IMR-90 (cell line): ENCODE data around the gene RPL14. TPM values are rescaled to one million over a fixed set of nuclear protein-coding genes. Genes with fewer than 3 reads are reported as not detected.

Experiments
- ATAC-seq: fragments of 200-7000 bp; cut with Tn5 transposase; 2 replicates; pipeline ENCODE4 v1.9.1; 2020; ENCODE audit warnings: low read depth, mild to moderate bottlenecking, moderate library complexity
- BruUV-seq: library from RNA; stranded (reverse); fragments of 400-500 nt; replicated peaks from 2 replicates; lab custom pipeline; 2021; lab: Mats Ljungman, UMichigan
- CTCF ChIA-PET: fragments of 300-600 bp; formaldehyde crosslinking; extraction: SDS; loops from one replicate; lab custom pipeline; 2021; ENCODE audit warnings: antibody characterized with exemption; lab: Yijun Ruan, JAX
- POLR2A ChIA-PET: fragments of 300-600 bp; sonication (Branson Sonifier 250); formaldehyde crosslinking; loops from one replicate; lab custom pipeline; 2022; ENCODE audit warnings: antibody characterized with exemption; ENCODE audit not compliant: unreplicated experiment; lab: Charles Lee
- DNase-seq: peaks from one replicate; pipeline ENCODE4 v3.0.0; 2013
- H2AFZ ChIP-seq: replicated peaks from 2 replicates; pipeline ENCODE3; 2013; ENCODE audit warnings: low read length, mild to moderate bottlenecking; ENCODE audit not compliant: poor library complexity
- H2AK5ac ChIP-seq: 2 replicates; pipeline ENCODE4 v1.6.1; 2013; ENCODE audit warnings: low read depth, low read length, inconsistent platforms
- H2AK9ac ChIP-seq: replicated peaks from 2 replicates; pipeline ENCODE3; 2013; ENCODE audit warnings: mild to moderate bottlenecking, low read depth, low read length, moderate library complexity; ENCODE audit not compliant: poor library complexity
- H2BK120ac ChIP-seq: 2 replicates; pipeline ENCODE4 v1.6.1; 2013; ENCODE audit warnings: low read depth, low read length, inconsistent platforms
- H2BK15ac ChIP-seq: 3 replicates; pipeline ENCODE4 v1.6.1; 2013; ENCODE audit warnings: low read depth, low read length, inconsistent platforms
- H2BK20ac ChIP-seq: 2 replicates; pipeline ENCODE4 v1.6.1; 2013; ENCODE audit warnings: low read depth, mild to moderate bottlenecking, inconsistent platforms, low read length, moderate library complexity
- H2BK5ac ChIP-seq: 2 replicates; pipeline ENCODE4 v1.6.1; 2013; ENCODE audit warnings: mild to moderate bottlenecking, low read depth, low read length, inconsistent platforms; ENCODE audit not compliant: poor library complexity, severe bottlenecking
- H3K14ac ChIP-seq: replicated peaks from 2 replicates; pipeline ENCODE4 v1.6.1; 2013; ENCODE audit warnings: low read depth, low read length, inconsistent platforms
- H3K18ac ChIP-seq: 2 replicates; pipeline ENCODE4 v1.6.1; 2013; ENCODE audit warnings: low read depth, low read length, control low read depth
- H3K23ac ChIP-seq: 2 replicates; pipeline ENCODE4 v1.6.1; 2013; ENCODE audit warnings: low read depth, low read length, inconsistent platforms
- H3K27ac ChIP-seq: 2 replicates; pipeline ENCODE4 v1.5.1; 2013; ENCODE audit warnings: mild to moderate bottlenecking, control low read depth, low read length; ENCODE audit not compliant: insufficient read depth
- H3K27me3 ChIP-seq: 2 replicates; pipeline ENCODE4 v1.6.1; 2013; ENCODE audit warnings: low read length; ENCODE audit not compliant: control insufficient read depth, insufficient read depth
- H3K36me3 ChIP-seq: 2 replicates; pipeline ENCODE4 v1.6.1; 2013; ENCODE audit warnings: low read length, mixed read lengths; ENCODE audit not compliant: control insufficient read depth, insufficient read depth
- H3K4ac ChIP-seq: 2 replicates; pipeline ENCODE4 v1.6.1; 2013; ENCODE audit warnings: low read depth, low read length, inconsistent platforms
- H3K4me1 ChIP-seq: 2 replicates; pipeline ENCODE4 v1.6.1; 2013; ENCODE audit warnings: low read length, mixed read lengths; ENCODE audit not compliant: control insufficient read depth, insufficient read depth
- H3K4me2 ChIP-seq: 2 replicates; pipeline ENCODE4 v1.6.1; 2013; ENCODE audit warnings: low read depth, mild to moderate bottlenecking, control low read depth, low read length, moderate library complexity
- H3K4me3 ChIP-seq: 2 replicates; pipeline ENCODE4 v1.5.1; 2013; ENCODE audit warnings: low read depth, mild to moderate bottlenecking, control low read depth, low read length, moderate library complexity; ENCODE audit not compliant: insufficient read depth
- H3K56ac ChIP-seq: 2 replicates; pipeline ENCODE4 v1.6.1; 2013; ENCODE audit warnings: low read length, inconsistent platforms; ENCODE audit not compliant: insufficient read depth; ENCODE audit errors: extremely low read depth
- H3K79me1 ChIP-seq, 2 experiments: 2 replicates each; pipeline ENCODE4 v1.6.1; 2013; ENCODE audit warnings: low read length in 2 of 2, inconsistent platforms in 1 of 2, low read depth in 1 of 2
- H3K9ac ChIP-seq: 2 replicates; pipeline ENCODE4 v1.6.1; 2013; ENCODE audit warnings: low read depth, low read length, control low read depth
- H3K9me1 ChIP-seq: 2 replicates; pipeline ENCODE4 v1.6.1; 2013; ENCODE audit warnings: low read length, inconsistent platforms; ENCODE audit not compliant: insufficient read depth
- H3K9me3 ChIP-seq: 2 replicates; pipeline ENCODE4 v1.6.1; 2013; ENCODE audit warnings: low read length; ENCODE audit not compliant: control insufficient read depth, insufficient read depth
- H4K20me1 ChIP-seq: 2 replicates; pipeline ENCODE4 v1.6.1; 2013; ENCODE audit warnings: low read length, inconsistent platforms; ENCODE audit not compliant: insufficient read depth
- H4K5ac ChIP-seq: 2 replicates; pipeline ENCODE4 v1.6.1; 2013; ENCODE audit warnings: mild to moderate bottlenecking, low read depth, low read length, control low read depth
- H4K8ac ChIP-seq, 2 experiments: 2 replicates each; pipeline ENCODE4 v1.6.1; 2013; ENCODE audit warnings: low read depth in 2 of 2, low read length in 2 of 2, control low read depth in 1 of 2, inconsistent platforms in 1 of 2
- H4K91ac ChIP-seq: 2 replicates; pipeline ENCODE4 v1.6.1; 2013; ENCODE audit warnings: low read depth, low read length, inconsistent platforms; ENCODE audit not compliant: insufficient read depth
- BHLHE40 ChIP-seq: fragments of 150-350 bp; IDR thresholded peaks from 2 replicates; pipeline ENCODE4 v1.6.1; 2016; ENCODE audit warnings: mild to moderate bottlenecking, low read depth, low read length
- CEBPB ChIP-seq: IDR thresholded peaks from 2 replicates; pipeline ENCODE4 v1.6.1; 2012; ENCODE audit warnings: low read depth, low read length, improper control_type of control experiment
- CTCF ChIP-seq: conservative IDR thresholded peaks from 2 replicates; pipeline ENCODE4 v1.5.1; 2012; ENCODE audit warnings: mild to moderate bottlenecking, low read depth, low read length, improper control_type of control experiment
- MAZ ChIP-seq: IDR thresholded peaks from 2 replicates; pipeline ENCODE4 v1.6.1; 2012; ENCODE audit warnings: low read depth, mild to moderate bottlenecking, low read length, improper control_type of control experiment, moderate library complexity, borderline replicate concordance
- MXI1 ChIP-seq: IDR thresholded peaks from 2 replicates; pipeline ENCODE4 v1.6.1; 2012; ENCODE audit warnings: low read depth, mild to moderate bottlenecking, low read length, moderate library complexity, borderline replicate concordance
- NFE2L2 ChIP-seq: fragments of 150-350 bp; IDR thresholded peaks from 2 replicates; pipeline ENCODE4 v1.6.1; 2016; ENCODE audit warnings: low read depth, mild to moderate bottlenecking, low read length
- POLR2A ChIP-seq: IDR thresholded peaks from 2 replicates; pipeline ENCODE4 v1.6.1; 2012; ENCODE audit warnings: mild to moderate bottlenecking, low read depth, low read length
- RFX5 ChIP-seq: IDR thresholded peaks from 2 replicates; pipeline ENCODE4 v1.8.0; 2012; ENCODE audit warnings: low read depth, mild to moderate bottlenecking, low read length, moderate library complexity
- USF2 ChIP-seq: fragments of 150-350 bp; IDR thresholded peaks from 2 replicates; pipeline ENCODE4 v1.6.1; 2017; ENCODE audit warnings: mild to moderate bottlenecking, antibody characterized with exemption, low read length, low read depth
- WGBS, 2 experiments: methylation state at CpG; one replicate each; pipeline versions ENCODE4 v1.1.5 to v1.1.7; 2013; ENCODE audit warnings: missing lambda C conversion rate in 2 of 2; ENCODE audit not compliant: insufficient read length in 1 of 2; ENCODE audit errors: extremely low coverage in 2 of 2; 5-methylcytosine and 5-hydroxymethylcytosine counted together
- dilution Hi-C: fragments of 300-500 bp; cut with HindIII; formaldehyde crosslinking; loops from one replicate; pipeline ENCODE4 v1.14.3; 2018; ENCODE audit warnings: low sequenced_read_pairs; ENCODE audit not compliant: unreplicated experiment
- in situ Hi-C: fragments of 300-500 bp; cut with MboI; formaldehyde crosslinking; loops from 3 replicates; pipeline ENCODE4 v1.14.3; 2019; ENCODE audit warnings: low sequenced_read_pairs, inconsistent platforms, mixed read lengths
- intact Hi-C: fragments of 100-400 bp; cut with micrococcal nuclease; formaldehyde crosslinking; loops from 2 replicates; pipeline ENCODE4 v1.10.0; 2022
- polyA plus RNA-seq, 3 experiments: library from polyadenylated mRNA; depleted of rRNA; stranded (reverse); fragments of >200 nt; gene quantifications; 2 replicates each; pipeline ENCODE4 v1.2.3, GENCODE V29; 2012; ENCODE audit warnings: low replicate concordance in 1 of 3
- total RNA-seq: library from RNA; depleted of rRNA; stranded (reverse); fragments of >200 nt; gene quantifications from 2 replicates; pipeline ENCODE4 v1.2.3, GENCODE V29; 2012

RPL14 gene
- total and polyA plus RNA-seq, 2 of the 4 experiments (the other 2 are of a cell fraction): 142 to 492 TPM

GRCh38 chr3:40452876-40453730 is 4.0 kb upstream of the RPL14 start:
- no peak overlapping the region for H2BK20ac ChIP-seq
- peak; percentile 95 for ATAC-seq
- peak overlapping the region; percentile 91 to 93 for H4K8ac ChIP-seq
- H4K5ac ChIP-seq: peak overlapping the region; percentile 85
- peak overlapping the region; percentile 9; the same call in 1 of the 2 replicates for H2AK5ac ChIP-seq
- peak overlapping the region; percentile 91 for H3K4ac ChIP-seq
- peaks cover 5 to 10% of the 10 kb centered on the region in 2 experiments; a peak in 2 of 4 replicates for H3K79me1 ChIP-seq
- H4K91ac ChIP-seq: peak overlapping the region; percentile 93
- intact Hi-C loops: loop anchor here (1.0 to 5.0 kb wide), 3 partner anchors 72 to 141 kb away; partner anchors contain the start of gene ZNF621
- peak overlapping the region; percentile 81 for H3K27ac ChIP-seq
- dilution Hi-C loops: no loop called here
- H3K56ac ChIP-seq: peak overlapping the region; percentile 34; the same call in 1 of the 2 replicates
- H3K23ac ChIP-seq: peak overlapping the region; percentile 28
- peak; percentile 98 for DNase-seq
- H2AK9ac ChIP-seq: peak overlapping the region; percentile 47
- H3K36me3 ChIP-seq: peaks cover 4% of the 10 kb centered on the region
- ChIA-PET POLR2A (interaction anchor here (0.7 kb wide), 1 partner anchor 1731 kb away, joined by 3 read pairs; no protein-coding TSS in a partner anchor), CTCF (interaction anchor here (0.6 kb wide), 1 partner anchor 1456 kb away, joined by 5 read pairs; no protein-coding TSS in a partner anchor)
- H3K9me3 ChIP-seq: no peaks in the 10 kb centered on the region
- H2AFZ ChIP-seq: peak overlapping the region; percentile 97
- in situ Hi-C loops: no loop called here
- 3% methylated on average over 14 of the region's 41 CpGs; no CpG with 5 or more reads in 1 of the 2 experiments for WGBS, 2 experiments
- H4K20me1 ChIP-seq: peaks cover 8% of the 10 kb centered on the region; the same call in 1 of the 2 replicates
- no peaks in the 10 kb centered on the region for H3K9me1 ChIP-seq
- BruUV-seq: no TSS peak
- TF ChIP-seq CTCF (no peak), CEBPB (peak; percentile 34; the same call in 1 of the 2 replicates), MXI1 (peak; percentile 23), MAZ (peak; percentile 56; the same call in 1 of the 2 replicates), USF2 (peak; percentile 60), NFE2L2 (no peak), RFX5 (peak; percentile 71), POLR2A (peak; percentile 59), BHLHE40 (peak; percentile 32; the same call in 1 of the 2 replicates)
- peak overlapping the region; percentile 53 for H2BK5ac ChIP-seq
- H3K18ac ChIP-seq: peak overlapping the region; percentile 56
- H3K4me2 ChIP-seq: peak overlapping the region; percentile 87
- peak overlapping the region; percentile 46 for H2BK120ac ChIP-seq
- peak overlapping the region; percentile 81 for H3K9ac ChIP-seq
- H3K4me1 ChIP-seq: no peaks in the 10 kb centered on the region
- peak overlapping the region; percentile 63; the same call in 1 of the 3 replicates for H2BK15ac ChIP-seq
- peak overlapping the region; percentile 72 for H3K4me3 ChIP-seq
- H3K14ac ChIP-seq: peak overlapping the region; percentile 84
- no peaks in the 10 kb centered on the region for H3K27me3 ChIP-seq
